Neutrophil (primary cell): Measurements from ENCODE around the gene CCDC91.

ENCODE experiments used
- H3K27ac ChIP-seq: fragments of 200-600 bp; sonication (generic); 2 replicates; pipeline ENCODE4 v1.5.1; 2016; ENCODE audit warnings: mild to moderate bottlenecking, moderate library complexity
- H3K27me3 ChIP-seq: fragments of 200-600 bp; sonication (generic); 2 replicates; pipeline ENCODE4 v1.6.0; 2016; ENCODE audit warnings: mild to moderate bottlenecking
- H3K36me3 ChIP-seq: fragments of 200-600 bp; sonication (generic); 2 replicates; pipeline ENCODE4 v1.5.1; 2017
- H3K4me1 ChIP-seq, 2 experiments: fragments of 200-600 bp in 1 of 2; sonication (generic) in 1 of 2; 1 replicate in 1 of 2; 2 replicates in 1 of 2; pipeline versions ENCODE4 v1.5.1 to v1.6.1; 2013 to 2016; ENCODE audit warnings: low read depth in 1 of 2, low read length in 1 of 2, mild to moderate bottlenecking in 1 of 2, moderate library complexity in 1 of 2; ENCODE audit not compliant: control insufficient read depth in 1 of 2, insufficient read depth in 1 of 2
- H3K4me3 ChIP-seq, 2 experiments: fragments of 200-600 bp in 1 of 2; sonication (generic) in 1 of 2; 1 replicate in 1 of 2; 2 replicates in 1 of 2; pipeline ENCODE4 v1.5.1; 2013 to 2016; ENCODE audit warnings: low read depth in 1 of 2, low read length in 1 of 2, mild to moderate bottlenecking in 1 of 2, moderate library complexity in 1 of 2
- H3K9me3 ChIP-seq: fragments of 200-600 bp; sonication (generic); 2 replicates; pipeline ENCODE4 v1.5.1; 2016
- CTCF ChIP-seq: fragments of 200-600 bp; sonication (generic); IDR thresholded peaks from 2 replicates; pipeline ENCODE4 v1.5.1; 2016; ENCODE audit warnings: antibody characterized with exemption

Gene CCDC91

GRCh38 chr12:28202374-28203130, 12.3 kb downstream of the CCDC91 start:
- no peaks in the 10 kb centered on the region for H3K4me1 ChIP-seq
- no peak overlapping the region for H3K4me3 ChIP-seq
- no peaks in the 10 kb centered on the region for H3K9me3 ChIP-seq
- H3K27ac ChIP-seq, result no peak overlapping the region
- no peaks in the 10 kb centered on the region for H3K27me3 ChIP-seq
- no peak for TF ChIP-seq CTCF
- H3K36me3 ChIP-seq, result no peaks in the 10 kb centered on the region

GRCh38 chr12:28209782-28210181, 19.5 kb downstream of the CCDC91 start:
- Histone ChIP-seq H3K36me3 (no peaks in the 10 kb centered on the region), H3K27ac (no peak overlapping the region), H3K27me3 (no peaks in the 10 kb centered on the region), H3K4me1 (no peaks in the 10 kb centered on the region), H3K9me3 (no peaks in the 10 kb centered on the region), H3K4me3 (no peak overlapping the region)
- no peak for TF ChIP-seq CTCF

GRCh38 chr12:28212182-28212581, 21.9 kb downstream of the CCDC91 start:
- no peaks in the 10 kb centered on the region for H3K27me3 ChIP-seq
- H3K4me3 ChIP-seq, result no peak overlapping the region
- no peaks in the 10 kb centered on the region for H3K36me3 ChIP-seq
- no peaks in the 10 kb centered on the region for H3K9me3 ChIP-seq
- H3K4me1 ChIP-seq, result no peaks in the 10 kb centered on the region
- H3K27ac ChIP-seq, result no peak overlapping the region
- no peak for TF ChIP-seq CTCF

GRCh38 chr12:28215021-28215420, 24.8 kb downstream of the CCDC91 start:
- Histone ChIP-seq H3K4me1 (no peaks in the 10 kb centered on the region), H3K9me3 (no peaks in the 10 kb centered on the region), H3K27ac (no peak overlapping the region), H3K4me3 (no peak overlapping the region), H3K36me3 (no peaks in the 10 kb centered on the region), H3K27me3 (no peaks in the 10 kb centered on the region)
- TF ChIP-seq CTCF, result no peak

DNA sequence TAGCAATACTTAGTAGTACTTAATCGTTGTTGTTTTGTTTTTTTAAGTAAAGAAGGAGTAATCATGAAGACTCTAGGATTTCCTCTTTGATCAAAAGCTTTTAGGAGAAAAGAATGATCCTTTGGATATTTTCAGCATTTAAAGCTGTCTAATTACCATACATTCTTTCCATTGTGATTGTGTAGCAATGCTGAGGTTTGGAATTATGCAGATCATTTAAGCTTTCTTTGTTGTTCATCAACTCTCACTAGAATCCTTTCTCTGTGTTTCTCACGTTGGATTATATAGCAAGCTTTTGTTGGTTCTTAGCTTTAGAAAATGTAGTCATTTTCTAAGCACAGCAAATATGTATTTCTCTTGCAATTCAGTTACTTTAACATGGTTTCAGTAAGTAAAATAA, 25.8 kb downstream of the CCDC91 start:
- no peaks in the 10 kb centered on the region for H3K27me3 ChIP-seq
- no peak overlapping the region for H3K27ac ChIP-seq
- no peaks in the 10 kb centered on the region for H3K4me1 ChIP-seq
- H3K36me3 ChIP-seq, result no peaks in the 10 kb centered on the region
- no peak for TF ChIP-seq CTCF
- no peak overlapping the region for H3K4me3 ChIP-seq
- H3K9me3 ChIP-seq, result no peaks in the 10 kb centered on the region
